B cell (primary cell): ENCODE results near the gene IQSEC3. TPM values are rescaled to one million over a fixed set of nuclear protein-coding genes. Genes with fewer than 3 reads are reported as not detected.
"Not testable (repeated sequence)": the region's sequence is repeated elsewhere in the genome, so short reads cannot be mapped to it uniquely, and the experiment has no call there.

Experiments used
- ATAC-seq: fragments of 200-7000 bp; cut with Tn5 transposase; one replicate; pipeline ENCODE4 v1.10.0; 2021; ENCODE audit warnings: low read depth, mild to moderate bottlenecking, moderate number of reproducible peaks, moderate library complexity
- CTCF ChIA-PET: fragments of 350-600 bp; sonication (Branson Sonifier 250); formaldehyde crosslinking; loops from one replicate; lab custom pipeline; 2021; ENCODE audit warnings: antibody characterized with exemption, inconsistent platforms; lab: Charles Lee
- POLR2A ChIA-PET: fragments of 350-600 bp; sonication (Branson Sonifier 250); formaldehyde crosslinking; loops from one replicate; lab custom pipeline; 2021; ENCODE audit warnings: antibody characterized with exemption; lab: Charles Lee
- DNase-seq: peaks from one replicate; pipeline ENCODE4 v3.0.0; 2013
- H2AFZ ChIP-seq: 2 replicates; pipeline ENCODE4 v1.6.1; 2012; ENCODE audit warnings: mild to moderate bottlenecking, low read depth, low read length; ENCODE audit not compliant: insufficient read depth, poor library complexity, severe bottlenecking
- H3K27ac ChIP-seq, 2 donors: 1 replicate in 1 of 2; 2 replicates in 1 of 2; pipeline ENCODE4 v1.5.1; 2012 to 2013; ENCODE audit warnings: low read length in 2 of 2, mild to moderate bottlenecking in 2 of 2, moderate library complexity in 1 of 2
- H3K27me3 ChIP-seq, 4 experiments: fragments of 200-600 bp in 1 of 4; sonication (generic) in 1 of 4; replicated peaks in 1 of 4; 1 replicate in 2 of 4; 2 replicates in 2 of 4; pipeline versions ENCODE4 v1.6.1 to v1.7.0; 2013 to 2016; ENCODE audit warnings: low read length in 3 of 4, mild to moderate bottlenecking in 2 of 4, mixed read lengths in 1 of 4, moderate library complexity in 1 of 4; ENCODE audit not compliant: insufficient read depth in 4 of 4, control insufficient read depth in 3 of 4; ENCODE audit errors: control extremely low read depth in 1 of 4
- H3K36me3 ChIP-seq, 2 experiments: replicated peaks in 1 of 2; 1 replicate in 1 of 2; 2 replicates in 1 of 2; pipeline versions ENCODE4 v1.6.1 to v1.7.1; 2013; ENCODE audit warnings: low read length in 1 of 2; ENCODE audit not compliant: insufficient read depth in 2 of 2, control insufficient read depth in 1 of 2; ENCODE audit errors: control extremely low read depth in 1 of 2, extremely low read depth in 1 of 2
- H3K4me1 ChIP-seq, 2 donors: fragments of 200-600 bp in 1 of 2; sonication (generic) in 1 of 2; 1 replicate in 1 of 2; 2 replicates in 1 of 2; pipeline versions ENCODE4 v1.5.1 to v1.6.1; 2013 to 2017; ENCODE audit warnings: low read length in 2 of 2; ENCODE audit not compliant: control insufficient read depth in 2 of 2, insufficient read depth in 2 of 2
- H3K4me2 ChIP-seq: replicated peaks from 2 replicates; pipeline ENCODE3; 2012; ENCODE audit warnings: mild to moderate bottlenecking, low read depth, low read length; ENCODE audit not compliant: poor library complexity, severe bottlenecking
- H3K4me3 ChIP-seq, 5 experiments: fragments of 200-600 bp in 1 of 5; sonication (generic) in 1 of 5; 1 replicate in 3 of 5; 2 replicates in 2 of 5; pipeline versions ENCODE4 v1.5.1 to v1.7.0; 2011 to 2016; ENCODE audit warnings: low read length in 4 of 5, mild to moderate bottlenecking in 4 of 5, low read depth in 2 of 5, control low read depth in 1 of 5, moderate library complexity in 1 of 5; ENCODE audit not compliant: insufficient read depth in 1 of 5; ENCODE audit errors: control extremely low read depth in 1 of 5, extremely low read depth in 1 of 5
- H3K79me2 ChIP-seq: fragments of 200-600 bp; sonication (generic); one replicate; pipeline ENCODE4 v1.6.0; 2016; ENCODE audit warnings: low read length; ENCODE audit not compliant: control insufficient read depth, insufficient read depth
- H3K9ac ChIP-seq: fragments of 200-600 bp; sonication (generic); 2 replicates; pipeline ENCODE4 v1.6.1; 2017; ENCODE audit warnings: mild to moderate bottlenecking, low read length, moderate library complexity
- H3K9me3 ChIP-seq, 3 donors: one replicate each; pipeline versions ENCODE4 v1.6.1 to v1.7.1; 2013; ENCODE audit warnings: low read length in 2 of 3; ENCODE audit not compliant: control insufficient read depth in 2 of 3, insufficient read depth in 1 of 3; ENCODE audit errors: control extremely low read depth in 1 of 3
- H4K20me1 ChIP-seq: 2 replicates; pipeline ENCODE4 v1.6.0; 2012; ENCODE audit warnings: mild to moderate bottlenecking, low read length; ENCODE audit not compliant: insufficient read depth, control insufficient read depth, poor library complexity, severe bottlenecking
- H3K27ac Mint-ChIP-seq: one replicate; pipeline ENCODE4 v1.8.0; 2021; ENCODE audit warnings: mixed read lengths
- H3K27me3 Mint-ChIP-seq: one replicate; pipeline ENCODE4 v1.8.0; 2021; ENCODE audit warnings: mixed read lengths
- H3K4me1 Mint-ChIP-seq: one replicate; pipeline ENCODE4 v1.8.0; 2021; ENCODE audit warnings: mixed read lengths
- H3K4me3 Mint-ChIP-seq: one replicate; pipeline ENCODE4 v1.8.0; 2021; ENCODE audit warnings: mixed read lengths
- H3K9me3 Mint-ChIP-seq: one replicate; pipeline ENCODE4 v1.8.0; 2022; ENCODE audit warnings: mixed read lengths; ENCODE audit not compliant: insufficient read depth
- EZH2 ChIP-seq: IDR thresholded peaks from 2 replicates; pipeline ENCODE4 v1.6.1; 2012; ENCODE audit warnings: borderline replicate concordance, low read depth, mild to moderate bottlenecking, moderate library complexity, low read length; ENCODE audit not compliant: insufficient read depth, poor library complexity, severe bottlenecking
- WGBS: methylation state at CpG from one replicate; pipeline ENCODE4 v1.1.5; 2013; ENCODE audit warnings: missing lambda C conversion rate; ENCODE audit not compliant: insufficient coverage; 5-methylcytosine and 5-hydroxymethylcytosine counted together
- intact Hi-C: fragments of 100-400 bp; cut with micrococcal nuclease; formaldehyde crosslinking; loops from one replicate; pipeline ENCODE4 v1.10.0; 2022
- polyA plus RNA-seq: library from polyadenylated mRNA; depleted of rRNA; stranded (reverse); fragments of >200 nt; gene quantifications from 2 replicates; pipeline ENCODE4 v1.2.3, GENCODE V29; 2012
- total RNA-seq, 2 donors: library from RNA; stranded (reverse); fragments of 120-200 nt in 1 of 2; gene quantifications; 1 replicate in 1 of 2; 2 replicates in 1 of 2; pipeline versions ENCODE4 v1.2.3 to v1.2.4, GENCODE V29; 2013 to 2022

Gene IQSEC3
- total and polyA plus RNA-seq, 2 donors (not counting 1 experiment from before 2014, with no cell fraction given): 0.01 to 1.8 TPM

- no peak for TF ChIP-seq EZH2
- H3K79me2 ChIP-seq: no peaks in the 10 kb centered on the region
- ChIA-PET CTCF (no interaction called here), POLR2A (no interaction called here)
- 72% methylated on average over 6 of the region's 6 CpGs for WGBS
- no peaks in the 10 kb centered on the region for H4K20me1 ChIP-seq
- no peak overlapping the region for H3K4me2 ChIP-seq
- no peak overlapping the region for H2AFZ ChIP-seq
- no peak overlapping the region for H3K27ac ChIP-seq
- peaks cover 0 to 19% (median 4%) of the 10 kb centered on the region in 4 experiments for H3K27me3 ChIP-seq
- Mint-ChIP-seq H3K27ac (no peak overlapping the region), H3K4me3 (no peak overlapping the region), H3K4me1 (peaks cover 10% of the 10 kb centered on the region), H3K9me3 (no peaks in the 10 kb centered on the region), H3K27me3 (peaks cover 32% of the 10 kb centered on the region)
- DNase-seq (no peak), ATAC-seq (no peak)
- H3K4me3 ChIP-seq: no peak overlapping the region
- H3K9ac ChIP-seq: no peak overlapping the region
- H3K4me1 ChIP-seq: peaks cover 3 to 8% of the 10 kb centered on the region in 2 donors
- intact Hi-C loops: no loop called here
- H3K36me3 ChIP-seq: no peaks in the 10 kb centered on the region
- H3K9me3 ChIP-seq: peaks cover 0 to 5% (median 0%) of the 10 kb centered on the region in 3 donors
Observed at GRCh38 chr12:215116-215515, 148.5 kb downstream of the IQSEC3 start.

GRCh38 chr12:217029-217428, 150.5 kb downstream of the IQSEC3 start:
- Mint-ChIP-seq H3K27me3 (peaks cover 20% of the 10 kb centered on the region), H3K4me1 (peaks cover 10% of the 10 kb centered on the region)
- H3K4me3 Mint-ChIP-seq, intact Hi-C loops, ATAC-seq, H4K20me1 ChIP-seq, DNase-seq, H3K36me3 ChIP-seq, H3K9me3 ChIP-seq, H3K4me1 ChIP-seq, H2AFZ ChIP-seq, H3K79me2 ChIP-seq, H3K9me3 Mint-ChIP-seq, H3K4me2 ChIP-seq, H3K4me3 ChIP-seq, POLR2A ChIA-PET, H3K27ac Mint-ChIP-seq, CTCF ChIA-PET, H3K27ac ChIP-seq, H3K9ac ChIP-seq: not testable (repeated sequence)
- 84% methylated on average over 6 of the region's 6 CpGs for WGBS
- H3K27me3 ChIP-seq: peaks cover 0 to 14% (median 2%) of the 10 kb centered on the region in 4 experiments
